NCI-H524 treated with DMSO at 0.1 percent for 48 hours (cell line): ENCODE results near the gene PRKD2.

ENCODE experiments used
- DNase-seq: peaks from one replicate; lab custom pipeline; 2025; lab: John Stamatoyannopoulos, UW

The PRKD2 gene

DNA sequence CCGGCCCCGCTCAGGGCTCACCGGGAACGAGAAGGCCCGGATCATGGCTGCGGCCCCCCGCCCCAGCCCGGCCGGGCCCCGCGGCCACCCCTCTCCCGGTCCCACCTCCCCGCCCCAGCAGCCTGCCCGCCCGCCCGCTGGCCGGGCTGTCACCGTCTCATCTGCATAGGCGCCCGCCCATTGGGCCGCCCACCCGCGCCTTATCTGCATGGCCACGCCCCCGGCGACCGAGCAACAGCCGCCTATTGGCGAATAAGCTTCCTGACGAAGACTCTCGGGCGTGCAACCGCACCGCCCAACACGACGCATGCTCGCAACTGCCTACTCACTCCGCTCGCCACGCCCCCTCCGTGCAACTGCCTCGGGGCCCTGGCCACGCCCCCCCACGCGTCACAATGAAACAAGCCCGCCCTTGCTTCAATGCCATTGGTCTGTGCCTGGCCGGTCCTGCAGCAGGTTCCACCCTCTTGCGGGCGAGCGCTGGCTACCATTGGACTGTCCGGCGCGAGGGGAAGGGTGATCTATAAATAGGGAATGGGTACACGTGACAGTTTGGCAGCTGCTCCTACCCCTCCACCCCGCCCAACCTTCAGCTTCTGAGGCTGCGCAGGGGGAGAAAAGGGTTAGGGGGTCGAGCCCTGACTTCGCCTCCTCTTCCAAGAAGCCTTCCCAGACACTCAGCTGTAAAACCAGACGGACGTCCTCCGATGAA, 55.7 kb downstream of the PRKD2 start, which contains the start of gene DACT3:
Gene DACT3, minus strand, starts transcription at position 163 of the 712 bp plus-strand sequence. Its CDS starts 118 bp downstream, at position 45.
- peak; percentile 97 for DNase-seq

- DNase-seq, result no peak
These were observed 56.3 kb downstream of the PRKD2 start for GRCh38 chr19:46660551-46661019.

- no peak for DNase-seq
These were observed 56.9 kb downstream of the PRKD2 start for GRCh38 chr19:46660008-46660517.

DNA sequence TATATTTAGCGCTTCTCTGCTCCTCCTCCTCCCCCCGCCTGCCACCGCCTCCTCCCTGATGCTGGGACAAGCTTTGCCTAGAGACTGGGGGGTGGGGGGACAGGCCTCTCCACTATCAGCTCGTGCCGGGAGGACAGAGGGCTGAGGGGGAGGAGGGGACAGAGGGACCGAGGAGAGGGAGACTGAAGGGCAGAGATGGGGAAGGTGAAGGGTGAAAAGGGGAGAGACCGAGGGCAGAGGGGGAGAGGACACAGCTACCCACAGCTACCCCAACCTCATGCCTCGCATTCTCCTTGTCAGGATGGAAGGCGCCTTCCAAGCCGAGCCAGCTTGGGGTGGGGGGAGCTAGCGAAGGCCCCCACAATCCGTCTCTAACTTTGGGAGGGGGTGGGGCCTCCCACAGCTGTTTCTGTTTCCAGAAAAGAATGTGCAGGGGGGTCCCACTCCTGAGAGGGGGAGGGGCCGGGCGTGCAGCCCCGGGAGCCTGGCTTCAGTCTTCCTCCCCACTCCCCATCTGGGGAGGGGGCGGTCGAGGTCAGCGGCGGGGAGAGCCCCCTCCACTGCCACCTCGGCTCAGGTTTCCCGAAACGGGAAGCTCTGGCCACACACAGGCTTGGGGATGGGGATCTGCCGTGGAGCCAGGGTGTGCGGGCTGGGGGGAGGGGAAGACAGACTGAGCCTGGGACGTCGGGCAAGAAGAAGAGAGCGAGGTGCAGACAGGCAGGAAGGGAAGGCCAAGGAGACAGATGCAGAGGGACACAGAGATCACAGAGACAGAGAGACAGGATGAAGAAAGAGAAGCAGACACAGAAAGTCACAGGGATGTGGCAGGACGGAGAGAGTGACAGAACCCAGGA, 57.5 kb downstream of the PRKD2 start:
- no peak for DNase-seq

- DNase-seq, result no peak
These were observed 60.4 kb downstream of the PRKD2 start for GRCh38 chr19:46656541-46656940.

GRCh38 chr19:46654621-46655152, 62.2 kb downstream of the PRKD2 start:
- DNase-seq, result no peak

GRCh38 chr19:46650445-46650844, 66.5 kb downstream of the PRKD2 start:
- DNase-seq, result no peak

GRCh38 chr19:46648961-46649960, 67.7 kb downstream of the PRKD2 start:
- DNase-seq, result no peak

DNA sequence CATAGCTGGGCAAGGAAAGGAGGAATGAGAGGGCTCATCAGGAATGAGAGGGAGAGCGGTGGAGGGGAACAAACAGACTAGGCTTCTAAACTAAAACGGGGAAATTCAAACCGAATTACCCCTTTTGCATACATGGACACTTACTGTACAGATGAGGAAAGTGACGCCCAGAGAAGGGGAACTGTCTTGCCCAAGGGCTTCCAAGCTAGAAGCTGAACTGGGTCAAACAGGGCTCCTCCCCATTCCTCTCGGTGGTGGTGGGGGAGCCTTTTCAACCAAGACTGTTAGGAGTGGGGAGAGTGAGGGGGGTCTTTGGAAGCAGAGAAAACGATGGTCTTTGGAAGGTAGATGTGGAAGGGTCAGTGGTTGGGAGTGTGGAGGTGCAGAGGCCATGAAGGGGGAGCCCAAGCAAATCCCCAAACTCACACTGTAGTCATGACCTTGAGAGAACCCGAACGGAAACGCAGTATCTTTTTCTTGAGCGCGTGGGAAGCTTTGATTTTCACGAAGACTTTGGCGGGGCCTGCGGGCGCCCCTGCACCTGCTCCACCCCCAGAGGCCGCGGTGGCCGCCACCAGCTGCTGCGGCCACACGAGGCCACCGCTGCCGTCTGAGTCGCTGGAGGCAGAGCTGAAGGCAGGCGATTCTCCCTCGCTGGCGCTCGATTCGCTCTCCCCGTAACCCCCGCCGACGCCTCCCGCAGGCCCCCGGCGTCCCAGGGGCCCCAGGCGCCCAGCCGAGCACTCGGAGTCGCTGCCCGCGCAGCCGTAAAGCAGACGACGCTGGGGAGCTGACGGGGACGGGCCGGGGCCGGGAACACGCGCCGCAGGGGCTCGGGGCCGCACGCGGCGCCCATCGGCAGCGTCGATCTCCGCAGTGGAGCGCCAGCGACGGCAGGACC, 68.6 kb downstream of the PRKD2 start:
- DNase-seq, result no peak

GRCh38 chr19:46646402-46646801, 70.5 kb downstream of the PRKD2 start:
- DNase-seq, result no peak

GRCh38 chr19:46644720-46645119, 72.2 kb downstream of the PRKD2 start:
- no peak for DNase-seq

- DNase-seq, result no peak
These were observed 76.3 kb downstream of the PRKD2 start for GRCh38 chr19:46640656-46641055.

DNA sequence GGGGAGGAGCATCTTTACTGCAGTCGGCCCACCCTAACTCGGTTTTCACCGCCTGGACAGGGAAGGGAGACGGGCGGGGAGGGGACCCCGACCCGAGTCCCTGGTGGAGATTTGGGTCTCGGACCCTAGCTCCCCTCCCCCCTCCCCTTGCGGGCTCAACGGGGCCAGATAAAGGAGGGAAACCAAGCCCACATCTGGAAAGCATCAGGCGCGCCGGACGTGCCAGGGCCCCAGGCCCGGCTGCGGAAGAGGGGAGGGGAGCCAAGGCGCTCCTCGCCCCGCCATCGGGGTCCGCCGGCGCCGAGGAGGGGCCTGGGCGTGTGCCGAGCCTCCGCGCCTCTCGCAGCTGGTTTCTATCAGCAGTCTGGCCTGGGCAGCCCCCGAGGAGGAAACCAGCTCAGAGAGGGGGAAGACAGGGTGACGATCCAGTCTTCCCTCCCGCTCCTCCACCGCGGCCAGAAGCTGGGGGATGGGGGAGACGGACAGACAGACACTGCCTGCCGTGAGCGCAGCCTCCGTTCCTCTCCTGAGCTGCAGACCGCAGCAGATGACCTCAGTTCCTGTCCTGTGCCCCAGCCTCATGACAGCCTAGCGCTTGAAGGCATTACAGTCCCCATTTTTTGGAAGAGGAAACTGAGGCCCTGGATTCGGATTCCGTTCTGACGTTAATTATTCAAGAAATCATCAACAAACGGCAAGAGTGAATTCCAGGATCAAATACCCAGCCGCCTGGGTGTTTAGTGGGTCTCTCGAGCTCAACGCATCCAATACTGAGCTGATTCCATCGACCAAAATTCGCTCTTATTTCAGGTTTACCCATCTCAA, 77.3 kb downstream of the PRKD2 start:
- no peak for DNase-seq

DNA sequence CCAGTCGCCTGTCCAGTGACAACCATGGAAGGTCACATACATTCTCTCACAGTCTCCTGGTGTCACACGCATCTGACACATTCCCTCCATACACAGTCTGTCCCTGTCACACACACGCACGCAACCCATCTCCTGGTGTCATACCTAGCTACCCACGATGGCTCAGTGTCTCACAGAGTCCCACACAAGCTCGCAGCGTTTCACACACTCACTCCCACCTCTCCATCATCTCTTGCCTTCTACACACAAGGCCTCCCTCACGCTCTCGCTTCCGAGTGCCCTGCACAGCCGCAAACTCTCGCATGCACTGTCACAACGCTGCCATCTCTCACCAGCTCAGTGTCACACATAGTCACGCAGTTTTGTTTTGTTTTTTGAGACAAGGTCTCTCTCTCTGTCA, 79.7 kb downstream of the PRKD2 start:
- no peak for DNase-seq

- DNase-seq, result no peak
These were observed 80.8 kb downstream of the PRKD2 start, which contains the start of gene GNG8 for GRCh38 chr19:46635920-46636761. Gene GNG8, minus strand, starts transcription at chr19:46636202. Its CDS starts 1,520 bp downstream, at chr19:46634682.

- DNase-seq, result peak; percentile 27
These were observed 82.2 kb downstream of the PRKD2 start for GRCh38 chr19:46634656-46635218.

- DNase-seq, result no peak
These were observed 82.8 kb downstream of the PRKD2 start for GRCh38 chr19:46634045-46634655.
